ENCODE results near the gene R3HDM2. TPM values are rescaled to one million over a fixed set of nuclear protein-coding genes. Genes with fewer than 3 reads are reported as not detected.

The R3HDM2 gene
- total and polyA plus RNA-seq, 2 experiments from 2014 or later = 13.4 to 28.7 TPM

DNA sequence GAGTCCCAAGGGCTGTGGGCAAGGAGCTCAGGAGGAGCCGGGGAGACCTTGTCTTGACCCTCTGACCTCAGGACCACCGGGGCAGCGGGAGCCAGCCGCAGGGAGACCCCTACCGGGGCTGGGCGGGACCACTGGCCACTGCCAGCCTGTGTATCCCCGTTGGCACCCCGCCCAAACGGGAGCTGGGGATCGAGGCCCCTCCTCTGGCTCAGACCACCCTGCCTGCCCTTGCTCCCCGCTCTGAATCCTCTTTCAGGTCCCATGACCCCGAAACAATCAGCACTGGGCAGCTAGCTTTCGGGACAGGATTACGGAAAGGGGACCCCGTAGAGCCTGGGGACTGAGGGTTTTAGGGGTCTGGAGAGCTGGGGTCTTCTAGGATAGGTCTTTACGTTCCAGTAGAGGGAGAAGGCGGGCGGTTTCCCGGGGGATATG lies 30.0 kb upstream of the R3HDM2 start:
- peak overlapping the region; percentile 41 for H3K4me3 ChIP-seq
- peak overlapping the region; percentile 86 for H3K4me2 ChIP-seq
- DNase-seq (ENCODE audit: low spot score) = peak; percentile 70
- no peaks in the 10 kb centered on the region for H3K27me3 ChIP-seq
- H3K9me2 ChIP-seq (replicated peaks; ENCODE audit: insufficient read depth) = no peaks in the 10 kb centered on the region
- WGBS (ENCODE audit: low lambda C conversion rate, missing lambda C conversion rate) = under 1% methylated on average over 19 of the region's 19 CpGs
- H3K79me2 ChIP-seq = no peaks in the 10 kb centered on the region
- no peaks in the 10 kb centered on the region for H4K20me1 ChIP-seq (ENCODE audit: insufficient read depth, poor library complexity, severe bottlenecking)
- peak overlapping the region; percentile 90 for H3K27ac ChIP-seq
- TF ChIP-seq EZH2phosphoT487 (IDR thresholded peaks at IDR 0.05; ENCODE audit: low read depth, severe bottlenecking, unreplicated experiment) (no peak), EZH2 (IDR thresholded peaks at IDR 0.05; ENCODE audit: borderline replicate concordance) (no peak)
- TF ChIP-seq, protein P1, sequence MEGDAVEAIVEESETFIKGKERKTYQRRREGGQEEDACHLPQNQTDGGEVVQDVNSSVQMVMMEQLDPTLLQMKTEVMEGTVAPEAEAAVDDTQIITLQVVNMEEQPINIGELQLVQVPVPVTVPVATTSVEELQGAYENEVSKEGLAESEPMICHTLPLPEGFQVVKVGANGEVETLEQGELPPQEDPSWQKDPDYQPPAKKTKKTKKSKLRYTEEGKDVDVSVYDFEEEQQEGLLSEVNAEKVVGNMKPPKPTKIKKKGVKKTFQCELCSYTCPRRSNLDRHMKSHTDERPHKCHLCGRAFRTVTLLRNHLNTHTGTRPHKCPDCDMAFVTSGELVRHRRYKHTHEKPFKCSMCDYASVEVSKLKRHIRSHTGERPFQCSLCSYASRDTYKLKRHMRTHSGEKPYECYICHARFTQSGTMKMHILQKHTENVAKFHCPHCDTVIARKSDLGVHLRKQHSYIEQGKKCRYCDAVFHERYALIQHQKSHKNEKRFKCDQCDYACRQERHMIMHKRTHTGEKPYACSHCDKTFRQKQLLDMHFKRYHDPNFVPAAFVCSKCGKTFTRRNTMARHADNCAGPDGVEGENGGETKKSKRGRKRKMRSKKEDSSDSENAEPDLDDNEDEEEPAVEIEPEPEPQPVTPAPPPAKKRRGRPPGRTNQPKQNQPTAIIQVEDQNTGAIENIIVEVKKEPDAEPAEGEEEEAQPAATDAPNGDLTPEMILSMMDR (IDR thresholded peaks at IDR 0.05; ENCODE audit: poor library complexity) = no peak
- H3K36me3 ChIP-seq (replicated peaks; ENCODE audit: insufficient read depth, low read depth) = no peaks in the 10 kb centered on the region
- no peak overlapping the region for H2AFZ ChIP-seq
- H3K9me3 ChIP-seq (ENCODE audit: low read depth) = no peaks in the 10 kb centered on the region
- peaks cover 8% of the 10 kb centered on the region for H3K4me1 ChIP-seq (ENCODE audit: insufficient read depth)

DNA sequence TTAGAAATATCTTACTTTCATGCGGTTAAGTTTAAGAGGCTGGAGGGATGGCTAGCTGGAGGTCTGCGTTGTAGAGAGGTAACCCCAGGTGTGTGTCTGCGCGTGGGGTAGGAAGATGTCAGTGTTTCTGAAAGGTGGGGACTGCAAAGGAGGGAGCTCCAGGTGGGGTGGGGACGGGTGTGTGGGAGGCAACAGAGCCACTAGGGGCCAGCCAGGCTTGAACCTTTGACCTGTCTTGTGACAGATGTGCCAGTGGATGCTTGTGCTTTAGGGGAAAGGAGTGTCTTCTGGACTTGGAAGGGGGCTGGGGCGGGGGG lies 29.6 kb upstream of the R3HDM2 start:
- peak overlapping the region; percentile 90 for H3K27ac ChIP-seq
- H3K9me3 ChIP-seq (ENCODE audit: low read depth) = no peaks in the 10 kb centered on the region
- H3K4me1 ChIP-seq (ENCODE audit: insufficient read depth) = peaks cover 13% of the 10 kb centered on the region
- no peak for DNase-seq (ENCODE audit: low spot score)
- no peaks in the 10 kb centered on the region for H3K79me2 ChIP-seq
- H3K4me2 ChIP-seq = peak overlapping the region; percentile 86
- no peak for TF ChIP-seq EZH2phosphoT487 (IDR thresholded peaks at IDR 0.05; ENCODE audit: low read depth, severe bottlenecking, unreplicated experiment)
- TF ChIP-seq EZH2 (IDR thresholded peaks at IDR 0.05; ENCODE audit: borderline replicate concordance) = no peak
- TF ChIP-seq, protein P1 (IDR thresholded peaks at IDR 0.05; ENCODE audit: poor library complexity) = no peak
- no peaks in the 10 kb centered on the region for H3K36me3 ChIP-seq (replicated peaks; ENCODE audit: insufficient read depth, low read depth)
- 1% methylated on average over 5 of the region's 6 CpGs for WGBS (ENCODE audit: low lambda C conversion rate, missing lambda C conversion rate)
- H2AFZ ChIP-seq = no peak overlapping the region
- no peaks in the 10 kb centered on the region for H4K20me1 ChIP-seq (ENCODE audit: insufficient read depth, poor library complexity, severe bottlenecking)
- H3K9me2 ChIP-seq (replicated peaks; ENCODE audit: insufficient read depth) = no peaks in the 10 kb centered on the region
- no peaks in the 10 kb centered on the region for H3K27me3 ChIP-seq
- H3K4me3 ChIP-seq = peak overlapping the region; percentile 41

DNA sequence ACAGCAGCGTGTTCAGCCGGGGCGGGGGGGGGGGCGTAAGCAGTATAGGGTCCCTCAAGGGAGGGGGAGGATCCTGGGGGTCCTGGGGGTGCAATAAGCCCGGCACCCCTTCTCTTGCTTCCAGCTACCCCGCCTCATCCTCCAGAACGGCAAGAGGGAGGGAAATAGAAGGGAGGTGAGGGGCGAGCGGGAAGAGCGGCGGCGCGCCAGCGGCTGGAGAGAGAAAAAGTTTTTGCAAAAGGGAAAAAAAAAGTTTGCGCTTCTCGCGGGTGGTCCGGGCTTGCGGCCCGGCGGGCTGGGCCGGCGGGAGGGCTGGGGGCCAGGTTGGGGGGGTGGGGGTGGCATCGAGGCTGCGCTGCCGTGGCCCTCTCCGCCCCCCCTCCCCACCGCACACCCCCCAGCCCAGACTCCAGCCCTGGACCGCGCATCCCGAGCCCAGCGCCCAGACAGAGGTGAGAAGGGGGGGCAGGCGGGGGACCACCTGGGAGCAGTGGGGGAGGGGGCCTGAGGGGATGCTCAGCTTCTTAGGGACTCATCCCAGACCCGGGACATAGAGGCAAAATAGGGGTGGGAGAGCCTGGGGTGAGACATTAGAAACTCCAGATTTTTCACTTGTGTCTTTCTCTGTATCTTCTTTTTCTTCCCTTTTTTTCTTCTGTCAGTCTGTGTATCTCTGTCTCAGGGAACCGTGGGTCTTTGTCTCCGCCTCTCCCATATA lies 29.1 kb upstream of the R3HDM2 start, which contains the start of gene GLI1:
Gene GLI1, plus strand, starts transcription at position 36 of the 718 bp plus-strand sequence. CDS start 3,907 bp downstream, outside the sequence.
- H2AFZ ChIP-seq = peak within 1 kb of the TSS; percentile 56
- no peaks in the 10 kb centered on the region for H4K20me1 ChIP-seq (ENCODE audit: insufficient read depth, poor library complexity, severe bottlenecking)
- no peaks in the 10 kb centered on the region for H3K9me3 ChIP-seq (ENCODE audit: low read depth)
- H3K27ac ChIP-seq = peak within 1 kb of the TSS; percentile 90
- no peaks in the 10 kb centered on the region for H3K9me2 ChIP-seq (replicated peaks; ENCODE audit: insufficient read depth)
- H3K27me3 ChIP-seq = no peaks in the 10 kb centered on the region
- peak; percentile 73 for DNase-seq (ENCODE audit: low spot score)
- H3K4me2 ChIP-seq = peak within 1 kb of the TSS; percentile 86
- 6% methylated on average over 6 of the region's 36 CpGs for WGBS (ENCODE audit: low lambda C conversion rate, missing lambda C conversion rate)
- H3K79me2 ChIP-seq = no peaks in the 10 kb centered on the region
- peak within 1 kb of the TSS; percentile 41 for H3K4me3 ChIP-seq
- H3K4me1 ChIP-seq (ENCODE audit: insufficient read depth) = peaks cover 18% of the 10 kb centered on the region
- no peaks in the 10 kb centered on the region for H3K36me3 ChIP-seq (replicated peaks; ENCODE audit: insufficient read depth, low read depth)
- TF ChIP-seq EZH2phosphoT487 (IDR thresholded peaks at IDR 0.05; ENCODE audit: low read depth, severe bottlenecking, unreplicated experiment) = no peak
- TF ChIP-seq, protein P1 (IDR thresholded peaks at IDR 0.05; ENCODE audit: poor library complexity) = no peak
- no peak for TF ChIP-seq EZH2 (IDR thresholded peaks at IDR 0.05; ENCODE audit: borderline replicate concordance)
